Activated CD4-positive, alpha-beta T cell treated with anti-CD3 and anti-CD28 coated beads, Interleukin-2, Interleukin-4, amounts not matched to agents 100 ng/mL and 50 ng/mL, durations not matched to agents 16 hours and 8 hours (primary cell): Measurements from ENCODE around the gene OTUB1.
"Not testable (repeated sequence)": the region's sequence is repeated elsewhere in the genome, so short reads cannot be mapped to it uniquely, and the experiment has no call there.

Source experiments
- DNase-seq: peaks from one replicate; pipeline ENCODE4 v3.0.0-alpha.2; 2020; ENCODE audit warnings: low spot score

The OTUB1 gene

GRCh38 chr11:64047373-64047772 is 61.1 kb downstream of the OTUB1 start:
- DNase-seq: not testable (repeated sequence)
